CD4-positive, alpha-beta T cell (primary cell): Measurements from ENCODE around the gene FAM210B. TPM values are rescaled to one million over a fixed set of nuclear protein-coding genes. Genes with fewer than 3 reads are reported as not detected.

ENCODE experiments used
- ATAC-seq: fragments of 200-7000 bp; cut with Tn5 transposase; one replicate; pipeline ENCODE4 v1.10.0; 2022; ENCODE audit warnings: mild to moderate bottlenecking; ENCODE audit not compliant: poor library complexity
- CTCF ChIA-PET: fragments of 350-600 bp; sonication (Branson Sonifier 250); formaldehyde crosslinking; loops from one replicate; lab custom pipeline; 2021; ENCODE audit warnings: antibody characterized with exemption, inconsistent platforms; lab: Charles Lee
- POLR2A ChIA-PET: fragments of 350-600 bp; sonication (Branson Sonifier 250); formaldehyde crosslinking; loops from one replicate; lab custom pipeline; 2021; ENCODE audit warnings: antibody characterized with exemption, inconsistent platforms; lab: Charles Lee
- DNase-seq, 14 experiments: peaks; one replicate each; pipeline ENCODE4 v3.0.0-alpha.2; 2013 to 2020; ENCODE audit warnings: mixed read lengths in 2 of 14
- H3K27ac ChIP-seq, 2 donors: one replicate each; pipeline versions ENCODE4 v1.5.1 to v1.7.0; 2013; ENCODE audit warnings: low read length in 2 of 2, low read depth in 1 of 2, mild to moderate bottlenecking in 1 of 2
- H3K27me3 ChIP-seq, 2 experiments: 1 replicate in 1 of 2; 2 replicates in 1 of 2; pipeline versions ENCODE4 v1.6.1 to v1.7.0; 2013; ENCODE audit warnings: low read length in 2 of 2, control low read depth in 1 of 2, mild to moderate bottlenecking in 1 of 2, moderate library complexity in 1 of 2; ENCODE audit not compliant: insufficient read depth in 2 of 2, control insufficient read depth in 1 of 2
- H3K36me3 ChIP-seq: one replicate; pipeline ENCODE4 v1.6.1; 2013; ENCODE audit warnings: low read length, control low read depth; ENCODE audit not compliant: insufficient read depth
- H3K4me1 ChIP-seq: one replicate; pipeline ENCODE4 v1.6.1; 2013; ENCODE audit warnings: low read length, control low read depth; ENCODE audit not compliant: insufficient read depth
- H3K4me3 ChIP-seq: one replicate; pipeline ENCODE4 v1.5.1; 2013; ENCODE audit warnings: mild to moderate bottlenecking, low read length, moderate library complexity
- H3K9me3 ChIP-seq, 2 experiments: 1 replicate in 1 of 2; 2 replicates in 1 of 2; pipeline versions ENCODE4 v1.6.1 to v1.7.0; 2013; ENCODE audit warnings: low read length in 2 of 2, mild to moderate bottlenecking in 2 of 2, control low read depth in 1 of 2, moderate library complexity in 1 of 2; ENCODE audit not compliant: control insufficient read depth in 1 of 2, insufficient read depth in 1 of 2
- H3K27ac Mint-ChIP-seq: one replicate; pipeline ENCODE4 v1.8.0; 2020; ENCODE audit warnings: mixed read lengths
- H3K27me3 Mint-ChIP-seq: one replicate; pipeline ENCODE4 v1.8.0; 2021; ENCODE audit warnings: mixed read lengths
- H3K36me3 Mint-ChIP-seq: one replicate; pipeline ENCODE4 v1.8.0; 2021; ENCODE audit warnings: low read depth, mixed read lengths
- H3K4me1 Mint-ChIP-seq: one replicate; pipeline ENCODE4 v1.8.0; 2021; ENCODE audit warnings: low read depth, mixed read lengths
- H3K4me3 Mint-ChIP-seq: one replicate; pipeline ENCODE4 v1.8.0; 2020; ENCODE audit warnings: mild to moderate bottlenecking, mixed read lengths
- H3K9me3 Mint-ChIP-seq: one replicate; pipeline ENCODE4 v1.8.0; 2020; ENCODE audit warnings: mixed read lengths
- intact Hi-C, 2 experiments: fragments of 100-400 bp; cut with DNase I in 1 of 2; cut with micrococcal nuclease in 1 of 2; formaldehyde crosslinking; loops; one replicate each; pipeline versions ENCODE4 v1.15.1 to v1.9.0; 2023 to 2025; cut with DNase I, micrococcal nuclease
- total RNA-seq, 174 experiments: library from RNA in 2 of 174; stranded (reverse) in 2 of 174; gene quantifications; one replicate each; pipeline ENCODE4 v1.2.3 and lab custom pipeline; 2021 to 2026
- TF ChIP-seq, protein P1 (sequence below): fragments of 200-600 bp; IDR thresholded peaks from one replicate; pipeline ENCODE4 v1.8.0; 2022; ENCODE audit warnings: antibody characterized with exemption, mild to moderate bottlenecking

Gene FAM210B
- total RNA-seq, 2 experiments from 2014 or later, result 14.4 to 14.7 TPM

DNA sequence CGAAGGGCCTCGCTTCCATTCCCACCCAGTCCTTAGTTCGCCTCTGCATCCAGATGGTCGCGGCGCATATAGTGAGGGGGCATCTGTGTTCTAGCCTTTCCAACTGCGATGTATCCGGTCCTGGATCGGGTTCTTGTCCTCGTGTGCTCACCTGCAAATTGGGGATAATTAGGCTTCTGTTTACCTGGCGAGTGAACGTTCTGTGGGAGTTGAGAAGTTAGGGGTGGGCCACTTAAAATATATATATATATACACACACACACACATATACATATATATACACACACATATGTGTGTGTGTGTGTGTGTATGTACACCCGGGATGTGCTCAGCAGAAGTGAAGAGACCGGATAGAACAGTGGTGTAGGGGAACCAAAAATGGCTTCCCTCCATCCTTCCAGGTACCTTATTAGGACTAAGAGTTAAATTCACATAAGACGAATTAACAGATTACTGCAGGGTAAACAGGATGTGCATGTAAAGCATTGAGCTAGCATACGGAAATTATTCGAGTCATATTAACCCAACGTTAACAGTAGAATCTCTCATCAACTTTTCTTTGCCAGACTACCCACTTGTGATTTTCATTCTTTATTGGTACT is 34.2 kb downstream of the FAM210B start:
- ATAC-seq, result peak; percentile 47
- H3K4me1 Mint-ChIP-seq, result peaks cover 28% of the 10 kb centered on the region
- H3K9me3 Mint-ChIP-seq, result no peaks in the 10 kb centered on the region
- H3K27me3 Mint-ChIP-seq, result no peaks in the 10 kb centered on the region
- ChIA-PET POLR2A (interaction anchor here (0.6 to 3.1 kb wide), 17 partner anchors 15 to 1005 kb away, joined by 3 to 45 read pairs (median 4); partner anchors contain the start of genes CASS4, FAM210B and RTF2), CTCF (interaction anchor here (1.4 kb wide), 1 partner anchor 75 kb away, joined by 6 read pairs; the partner anchor contains the start of gene RTF2)
- H3K36me3 Mint-ChIP-seq, result peaks cover 36% of the 10 kb centered on the region
- Histone ChIP-seq H3K27ac (peak overlapping the region; percentile 89 to 93), H3K36me3 (peaks cover 28% of the 10 kb centered on the region), H3K9me3 (no peaks in the 10 kb centered on the region), H3K27me3 (no peaks in the 10 kb centered on the region), H3K4me3 (peak overlapping the region; percentile 88), H3K4me1 (peaks cover 24% of the 10 kb centered on the region)
- no peak overlapping the region for H3K4me3 Mint-ChIP-seq
- H3K27ac Mint-ChIP-seq, result no peak overlapping the region
- peak in 4 of 14 experiments; percentile 19 to 71 (median 63) for DNase-seq
- intact Hi-C loops, result loop anchor here (1.0 to 10.0 kb wide), 5 partner anchors 19 to 2002 kb away; partner anchors contain the start of genes CASS4 (in 1 of the 2), RAE1 (in 1 of the 2) and RTF2 (in 1 of the 2)
- TF ChIP-seq, protein P1, sequence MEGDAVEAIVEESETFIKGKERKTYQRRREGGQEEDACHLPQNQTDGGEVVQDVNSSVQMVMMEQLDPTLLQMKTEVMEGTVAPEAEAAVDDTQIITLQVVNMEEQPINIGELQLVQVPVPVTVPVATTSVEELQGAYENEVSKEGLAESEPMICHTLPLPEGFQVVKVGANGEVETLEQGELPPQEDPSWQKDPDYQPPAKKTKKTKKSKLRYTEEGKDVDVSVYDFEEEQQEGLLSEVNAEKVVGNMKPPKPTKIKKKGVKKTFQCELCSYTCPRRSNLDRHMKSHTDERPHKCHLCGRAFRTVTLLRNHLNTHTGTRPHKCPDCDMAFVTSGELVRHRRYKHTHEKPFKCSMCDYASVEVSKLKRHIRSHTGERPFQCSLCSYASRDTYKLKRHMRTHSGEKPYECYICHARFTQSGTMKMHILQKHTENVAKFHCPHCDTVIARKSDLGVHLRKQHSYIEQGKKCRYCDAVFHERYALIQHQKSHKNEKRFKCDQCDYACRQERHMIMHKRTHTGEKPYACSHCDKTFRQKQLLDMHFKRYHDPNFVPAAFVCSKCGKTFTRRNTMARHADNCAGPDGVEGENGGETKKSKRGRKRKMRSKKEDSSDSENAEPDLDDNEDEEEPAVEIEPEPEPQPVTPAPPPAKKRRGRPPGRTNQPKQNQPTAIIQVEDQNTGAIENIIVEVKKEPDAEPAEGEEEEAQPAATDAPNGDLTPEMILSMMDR, result no peak

DNA sequence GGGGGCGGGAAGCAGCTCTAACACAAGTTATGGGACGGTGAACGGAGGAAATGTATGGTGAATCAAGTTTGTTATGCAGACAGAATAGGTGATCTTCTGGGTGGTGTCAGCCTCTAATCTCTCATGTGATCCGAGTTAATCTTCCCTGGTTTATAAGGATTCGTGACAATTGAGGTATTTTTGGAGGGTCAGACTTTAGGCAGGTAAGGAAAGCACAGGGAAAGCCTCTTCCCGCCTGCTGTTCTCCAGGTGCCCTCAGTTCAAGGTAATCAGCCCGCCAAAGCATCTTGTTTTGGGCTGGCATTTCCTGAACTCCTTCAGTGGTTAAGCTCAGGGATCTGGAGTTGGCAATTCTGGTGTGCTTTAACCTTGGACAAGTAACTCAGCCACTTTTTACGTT is 34.9 kb downstream of the FAM210B start:
- CTCF ChIA-PET, result no interaction called here
- H3K27ac ChIP-seq, result peak overlapping the region; percentile 22 to 46
- DNase-seq (no peak), ATAC-seq (no peak)
- no peaks in the 10 kb centered on the region for H3K9me3 ChIP-seq
- peaks cover 42% of the 10 kb centered on the region for H3K36me3 Mint-ChIP-seq
- peaks cover 35% of the 10 kb centered on the region for H3K36me3 ChIP-seq
- intact Hi-C loops, result loop anchor here (2.0 to 10.0 kb wide), 3 partner anchors 111 to 2001 kb away; partner anchors contain the start of gene RAE1 (in 1 of the 2)
- H3K4me3 Mint-ChIP-seq, result no peak overlapping the region
- peaks cover 28% of the 10 kb centered on the region for H3K4me1 Mint-ChIP-seq
- TF ChIP-seq, protein P1, result no peak
- no peaks in the 10 kb centered on the region for H3K27me3 Mint-ChIP-seq
- no peaks in the 10 kb centered on the region for H3K9me3 Mint-ChIP-seq
- POLR2A ChIA-PET, result interaction anchor here (0.6 to 3.1 kb wide), 9 partner anchors 16 to 85 kb away, joined by 3 to 45 read pairs (median 6); partner anchors contain the start of genes CASS4, FAM210B and RTF2
- H3K27ac Mint-ChIP-seq, result no peak overlapping the region
- H3K4me1 ChIP-seq, result peaks cover 24% of the 10 kb centered on the region
- no peaks in the 10 kb centered on the region for H3K27me3 ChIP-seq
- peak overlapping the region; percentile 88 for H3K4me3 ChIP-seq

DNA sequence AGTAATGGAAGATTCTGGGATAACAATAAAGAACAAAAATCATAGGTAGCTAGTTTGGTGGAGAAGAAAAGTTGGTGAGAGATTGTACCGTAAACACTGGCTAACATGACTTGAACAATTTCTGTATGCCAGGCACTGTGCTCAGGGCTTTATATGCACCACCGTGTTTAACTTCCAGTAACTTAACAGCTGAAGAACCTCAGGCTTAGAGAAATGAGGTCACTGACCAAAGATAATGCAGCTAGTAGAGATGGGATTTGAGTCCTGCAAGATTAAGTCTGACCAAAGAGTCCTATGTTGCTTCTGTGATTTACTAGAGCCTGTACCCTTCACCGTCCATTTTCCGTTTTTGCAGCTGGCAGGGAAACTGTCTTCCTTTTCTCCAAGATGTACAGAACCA is 36.4 kb downstream of the FAM210B start:
- CTCF ChIA-PET, result interaction anchor here (0.6 to 1.6 kb wide), 3 partner anchors 22 to 65 kb away, joined by 3 to 4 read pairs (median 3); no protein-coding TSS in a partner anchor
- H3K27me3 ChIP-seq, result no peaks in the 10 kb centered on the region
- Mint-ChIP-seq H3K4me1 (peaks cover 32% of the 10 kb centered on the region), H3K4me3 (no peak overlapping the region), H3K27me3 (no peaks in the 10 kb centered on the region), H3K27ac (no peak overlapping the region), H3K9me3 (no peaks in the 10 kb centered on the region), H3K36me3 (peaks cover 56% of the 10 kb centered on the region)
- intact Hi-C loops, result loop anchor here in 1 of 2 experiments (10.0 kb wide), 1 partner anchor 2000 kb away; no protein-coding TSS in a partner anchor
- H3K9me3 ChIP-seq, result no peaks in the 10 kb centered on the region
- TF ChIP-seq, protein P1, result no peak
- no peak overlapping the region for H3K4me3 ChIP-seq
- H3K36me3 ChIP-seq, result peaks cover 48% of the 10 kb centered on the region
- no peak overlapping the region for H3K27ac ChIP-seq
- POLR2A ChIA-PET, result interaction anchor here (1.4 kb wide), 1 partner anchor 17 kb away, joined by 9 read pairs; the partner anchor contains the start of gene CASS4
- ATAC-seq (no peak), DNase-seq (no peak)
- peaks cover 24% of the 10 kb centered on the region for H3K4me1 ChIP-seq
